SU-DHL-6 (cell line): ENCODE measurements around the gene ECT2.

ENCODE experiments used
- H2AFZ ChIP-seq: fragments of 200-600 bp; sonication (generic); 2 replicates; pipeline ENCODE4 v1.6.1; 2014; ENCODE audit warnings: low read depth, mild to moderate bottlenecking, moderate library complexity, mixed read lengths, antibody characterized with exemption, low read length; ENCODE audit not compliant: severe bottlenecking
- H3F3A ChIP-seq: fragments of 200-600 bp; shearing (Covaris generic); 2 replicates; pipeline ENCODE4 v1.6.0; 2016; ENCODE audit warnings: antibody characterized with exemption, mild to moderate bottlenecking; ENCODE audit not compliant: insufficient read depth
- H3K27ac ChIP-seq: fragments of 200-600 bp; sonication (generic); 2 replicates; pipeline ENCODE4 v1.5.1; 2016; ENCODE audit warnings: low read depth, mild to moderate bottlenecking, low read length, moderate library complexity, mixed read lengths
- H3K27me3 ChIP-seq: fragments of 200-600 bp; sonication (generic), shearing (Covaris generic); 2 replicates; pipeline ENCODE4 v1.6.0; 2014; ENCODE audit warnings: mild to moderate bottlenecking, low read length
- H3K36me3 ChIP-seq: fragments of 200-600 bp; sonication (generic); 2 replicates; pipeline ENCODE4 v1.6.1; 2014; ENCODE audit warnings: mild to moderate bottlenecking, low read length, mixed read lengths
- H3K4me2 ChIP-seq: fragments of 300-600, 200-600 bp; shearing (Covaris generic), sonication (generic); 2 replicates; pipeline ENCODE4 v1.6.0; 2014; ENCODE audit warnings: low read length, low read depth, mild to moderate bottlenecking; ENCODE audit not compliant: poor library complexity, severe bottlenecking
- H3K4me3 ChIP-seq: fragments of 200-600 bp; sonication (generic); 2 replicates; pipeline ENCODE4 v1.5.1; 2014; ENCODE audit warnings: antibody characterized with exemption, low read length, mild to moderate bottlenecking, mixed read lengths; ENCODE audit not compliant: insufficient read depth, poor library complexity, severe bottlenecking
- H3K79me2 ChIP-seq: fragments of 200-600 bp; sonication (generic); 2 replicates; pipeline ENCODE4 v1.6.1; 2014; ENCODE audit warnings: mild to moderate bottlenecking, low read length, moderate library complexity; ENCODE audit not compliant: insufficient read depth
- H3K9ac ChIP-seq: fragments of 200-600 bp; sonication (generic); 2 replicates; pipeline ENCODE4 v1.7.0; 2014; ENCODE audit warnings: mild to moderate bottlenecking, low read length
- H3K9me2 ChIP-seq: fragments of 200-600 bp; sonication (generic); replicated peaks from 2 replicates; pipeline ENCODE4 v1.6.1; 2014; ENCODE audit warnings: low read length; ENCODE audit not compliant: insufficient read depth
- H3K9me3 ChIP-seq: fragments of 200-600 bp; sonication (generic); 2 replicates; pipeline ENCODE4 v1.6.1; 2014; ENCODE audit warnings: low read length, mixed read lengths; ENCODE audit not compliant: insufficient read depth
- H4K20me1 ChIP-seq: fragments of 200-600 bp; sonication (generic); 2 replicates; pipeline ENCODE4 v1.6.1; 2014; ENCODE audit warnings: low read depth, mild to moderate bottlenecking, antibody characterized with exemption, low read length, moderate library complexity, mixed read lengths
- CTCF ChIP-seq: fragments of 200-600 bp; sonication (generic); IDR thresholded peaks from one replicate; pipeline ENCODE4 v1.5.1; 2017; ENCODE audit warnings: antibody characterized with exemption, mild to moderate bottlenecking, low read length, moderate library complexity; ENCODE audit not compliant: insufficient read depth, poor library complexity, severe bottlenecking
- EZH2phosphoT487 ChIP-seq: fragments of 200-600 bp; sonication (generic), shearing (Covaris generic); conservative IDR thresholded peaks from 2 replicates; pipeline ENCODE4 v1.6.1; 2018; ENCODE audit warnings: mild to moderate bottlenecking, antibody characterized with exemption, low read length, moderate library complexity, mixed read lengths

ECT2 gene

GRCh38 chr3:172799246-172799645 lies 48.7 kb downstream of the ECT2 start:
- TF ChIP-seq EZH2phosphoT487 (no peak), CTCF (no peak)
- H3K9ac ChIP-seq = no peak overlapping the region
- no peak overlapping the region for H3K4me2 ChIP-seq
- H3K9me2 ChIP-seq = no peaks in the 10 kb centered on the region
- H4K20me1 ChIP-seq = no peaks in the 10 kb centered on the region; the same call in 1 of the 2 replicates
- peaks cover 38% of the 10 kb centered on the region for H3K36me3 ChIP-seq
- no peak overlapping the region for H3K27ac ChIP-seq
- H3K79me2 ChIP-seq = 0 out of 2 replicates have a peak, but pooled peaks cover 7% of the 10 kb centered on the region
- peaks cover 7% of the 10 kb centered on the region; the same call in 1 of the 2 replicates for H3F3A ChIP-seq
- no peaks in the 10 kb centered on the region for H3K27me3 ChIP-seq
- no peak overlapping the region for H3K4me3 ChIP-seq
- no peaks in the 10 kb centered on the region for H3K9me3 ChIP-seq
- H2AFZ ChIP-seq = no peak overlapping the region

GRCh38 chr3:172800156-172800555 lies 49.6 kb downstream of the ECT2 start:
- H3K36me3 ChIP-seq = peaks cover 38% of the 10 kb centered on the region
- no peak overlapping the region for H3K9ac ChIP-seq
- no peak overlapping the region for H3K27ac ChIP-seq
- no peaks in the 10 kb centered on the region for H3K9me3 ChIP-seq
- H2AFZ ChIP-seq = no peak overlapping the region
- H3K9me2 ChIP-seq = no peaks in the 10 kb centered on the region
- no peak overlapping the region for H3K4me2 ChIP-seq
- H3K27me3 ChIP-seq = no peaks in the 10 kb centered on the region
- H4K20me1 ChIP-seq = no peaks in the 10 kb centered on the region; the same call in 1 of the 2 replicates
- H3K79me2 ChIP-seq = 0 out of 2 replicates have a peak, but pooled peaks cover 7% of the 10 kb centered on the region
- no peak overlapping the region for H3K4me3 ChIP-seq
- peaks cover 7% of the 10 kb centered on the region; the same call in 1 of the 2 replicates for H3F3A ChIP-seq
- no peak for TF ChIP-seq CTCF
- TF ChIP-seq EZH2phosphoT487 = no peak

- TF ChIP-seq EZH2phosphoT487 (no peak), CTCF (no peak)
Measured at GRCh38 chr3:172803489-172803888, 53.0 kb downstream of the ECT2 start.

More at GRCh38 chr3:172803489-172803888, 53.0 kb downstream of the ECT2 start:
- H3K27me3 ChIP-seq = no peaks in the 10 kb centered on the region
- H3K9me2 ChIP-seq = no peaks in the 10 kb centered on the region
- no peaks in the 10 kb centered on the region for H3K79me2 ChIP-seq
- no peaks in the 10 kb centered on the region for H4K20me1 ChIP-seq
- no peaks in the 10 kb centered on the region for H3K9me3 ChIP-seq
- H3K4me3 ChIP-seq = no peak overlapping the region
- no peak overlapping the region for H3K27ac ChIP-seq
- no peak overlapping the region for H3K4me2 ChIP-seq
- H3F3A ChIP-seq = peaks cover 7% of the 10 kb centered on the region; the same call in 1 of the 2 replicates
- H3K36me3 ChIP-seq = peaks cover 48% of the 10 kb centered on the region; the same call in 1 of the 2 replicates
- H3K9ac ChIP-seq = no peak overlapping the region
- no peak overlapping the region for H2AFZ ChIP-seq
